K562 (cell line): ENCODE results near the gene MBD2. TPM values are rescaled to one million over a fixed set of nuclear protein-coding genes. Genes with fewer than 3 reads are reported as not detected.

Experiments
- ATAC-seq: fragments of 200-7000 bp; cut with Tn5 transposase; 3 replicates; pipeline ENCODE4 v1.9.1; 2020; ENCODE audit warnings: moderate library complexity
- BruUV-seq: library from RNA; stranded (reverse); fragments of 400-500 nt; replicated peaks from 2 replicates; lab custom pipeline; 2021; lab: Mats Ljungman, UMichigan
- CTCF ChIA-PET: fragments of 300-600 bp; formaldehyde crosslinking; extraction: SDS; loops from one replicate; lab custom pipeline; 2021; ENCODE audit warnings: low intra/inter-chr PET ratio; lab: Yijun Ruan, JAX
- POLR2A ChIA-PET: fragments of 300-600, 350-650 bp; sonication (Branson Sonifier 250); formaldehyde crosslinking; extraction: SDS; loops from one replicate; lab custom pipeline; 2021; ENCODE audit warnings: antibody characterized with exemption, inconsistent platforms; lab: Yijun Ruan, JAX
- DNase-seq, 4 experiments: peaks; one replicate each; pipeline versions ENCODE4 v3.0.0 to v3.0.0-alpha.2; 2011 to 2018; ENCODE audit warnings: low spot score in 3 of 4, mixed read lengths in 3 of 4; ENCODE audit errors: extremely low read depth in 1 of 4
- FAIRE-seq: peaks from 2 replicates; lab custom pipeline; 2011; peaks lifted over from hg19 to GRCh38; lab: Jason Lieb, UNC
- H2AFZ ChIP-seq: 2 replicates; pipeline ENCODE4 v1.6.0; 2011; ENCODE audit warnings: low read depth, low read length, control low read depth, inconsistent platforms
- H3K27ac ChIP-seq: fragments of 200-600 bp; 3 replicates; pipeline ENCODE4 v1.8.0; 2011; ENCODE audit warnings: low read depth, mild to moderate bottlenecking, control low read depth, inconsistent platforms, low read length, moderate library complexity, mixed read lengths; ENCODE audit errors: extremely low read depth
- H3K27me3 ChIP-seq, 2 experiments: fragments of 300-600 bp in 1 of 2; 2 replicates in 1 of 2; 3 replicates in 1 of 2; pipeline versions ENCODE4 v1.6.0 to v1.8.0; 2011; ENCODE audit warnings: inconsistent platforms in 2 of 2, low read length in 2 of 2, mild to moderate bottlenecking in 1 of 2, mixed read lengths in 1 of 2, moderate library complexity in 1 of 2; ENCODE audit not compliant: control insufficient read depth in 2 of 2, insufficient read depth in 2 of 2
- H3K36me3 ChIP-seq: fragments of 300-600 bp; 3 replicates; pipeline ENCODE4 v1.8.0; 2011; ENCODE audit warnings: mild to moderate bottlenecking, low read length, inconsistent platforms; ENCODE audit not compliant: control insufficient read depth, insufficient read depth
- H3K4me1 ChIP-seq, 2 experiments: fragments of 200-600 bp in 1 of 2; replicated peaks in 1 of 2; 2 replicates in 1 of 2; 3 replicates in 1 of 2; pipeline versions ENCODE4 v1.5.1 to v1.8.0; 2011; ENCODE audit warnings: inconsistent platforms in 2 of 2, low read length in 2 of 2, mild to moderate bottlenecking in 1 of 2, mixed read lengths in 1 of 2, moderate library complexity in 1 of 2; ENCODE audit not compliant: control insufficient read depth in 2 of 2, insufficient read depth in 2 of 2
- H3K4me2 ChIP-seq: 2 replicates; pipeline ENCODE4 v1.6.1; 2011; ENCODE audit warnings: low read length, control low read depth, inconsistent platforms, mixed read lengths; ENCODE audit not compliant: insufficient read depth
- H3K4me3 ChIP-seq: fragments of 200-600 bp; sonication (generic), shearing (Covaris generic); 2 replicates; pipeline ENCODE4 v1.5.1; 2016; ENCODE audit warnings: control low read depth, inconsistent platforms
- H3K79me2 ChIP-seq: fragments of 200-600 bp; 3 replicates; pipeline ENCODE4 v1.8.0; 2011; ENCODE audit warnings: low read length, inconsistent platforms; ENCODE audit not compliant: control insufficient read depth, insufficient read depth
- H3K9ac ChIP-seq, 2 experiments: 2 replicates each; pipeline versions ENCODE4 v1.6.0 to v1.6.1; 2011; ENCODE audit warnings: low read depth in 2 of 2, low read length in 2 of 2, control low read depth in 1 of 2, inconsistent platforms in 1 of 2, mild to moderate bottlenecking in 1 of 2, mixed read lengths in 1 of 2; ENCODE audit not compliant: insufficient read depth in 1 of 2
- H3K9me1 ChIP-seq: one replicate; pipeline ENCODE4 v1.6.0; 2011; ENCODE audit warnings: inconsistent platforms, mild to moderate bottlenecking, low read length, moderate library complexity; ENCODE audit not compliant: control insufficient read depth, insufficient read depth
- H3K9me3 ChIP-seq: replicated peaks from 2 replicates; pipeline ENCODE4 v1.5.1; 2011; ENCODE audit warnings: low read depth, low read length, inconsistent platforms; ENCODE audit not compliant: control insufficient read depth, insufficient read depth
- H4K20me1 ChIP-seq: replicated peaks from 2 replicates; pipeline ENCODE4 v1.6.1; 2011; ENCODE audit warnings: low read length, inconsistent platforms, mixed read lengths; ENCODE audit not compliant: control insufficient read depth, insufficient read depth
- ILK ChIP-seq: fragments of 450-650 bp; IDR thresholded peaks from 2 replicates; pipeline ENCODE4 v1.6.1; 2016; ENCODE audit warnings: missing genetic modification characterization, low read depth, mild to moderate bottlenecking, missing compliant biosample characterization, moderate library complexity, borderline replicate concordance
- MEIS2 ChIP-seq: fragments of 450-650 bp; IDR thresholded peaks from 2 replicates; pipeline ENCODE4 v1.6.1; 2014; ENCODE audit warnings: mild to moderate bottlenecking; ENCODE audit not compliant: partially characterized antibody
- NBN ChIP-seq: fragments of 450-650 bp; IDR thresholded peaks from 2 replicates; pipeline ENCODE4 v1.6.1; 2016; ENCODE audit warnings: low read depth, mild to moderate bottlenecking
- NFRKB ChIP-seq: fragments of 450-650 bp; IDR thresholded peaks from 2 replicates; pipeline ENCODE4 v1.6.1; 2016; ENCODE audit warnings: low read depth
- PHF8 ChIP-seq: fragments of 200-600 bp; sonication (generic); IDR thresholded peaks from 2 replicates; pipeline ENCODE4 v1.6.1; 2012; ENCODE audit warnings: mixed run types, mild to moderate bottlenecking, inconsistent platforms, low read length, moderate library complexity, borderline replicate concordance
- POLR2G ChIP-seq: fragments of 200-400 bp; formaldehyde crosslinking; IDR thresholded peaks from 2 replicates; pipeline ENCODE4 v1.6.1; 2017; ENCODE audit warnings: low read depth, mild to moderate bottlenecking, antibody characterized with exemption, low read length, moderate library complexity
- POU5F1 ChIP-seq: fragments of 150-350 bp; IDR thresholded peaks from 2 replicates; pipeline ENCODE4 v1.6.1; 2014; ENCODE audit warnings: borderline replicate concordance, low read length, low read depth, mild to moderate bottlenecking; ENCODE audit not compliant: partially characterized antibody
- PURB ChIP-seq: sonication (generic); formaldehyde crosslinking; IDR thresholded peaks from 2 replicates; pipeline ENCODE4 v1.9.0; 2021; ENCODE audit warnings: low read depth, mild to moderate bottlenecking, missing genetic modification reagents
- SREBF1 ChIP-seq: fragments of 150-350 bp; IDR thresholded peaks from 2 replicates; pipeline ENCODE4 v1.6.1; 2014; ENCODE audit warnings: antibody characterized with exemption, low read depth, low read length, borderline replicate concordance
- WHSC1 ChIP-seq: IDR thresholded peaks from one replicate; pipeline ENCODE4 v1.6.1; 2012; ENCODE audit warnings: low read length, control low read depth, inconsistent platforms
- ZNF12 ChIP-seq: sonication (generic); formaldehyde crosslinking; IDR thresholded peaks from 2 replicates; pipeline ENCODE4 v1.4.0; 2020; ENCODE audit warnings: mild to moderate bottlenecking, missing genetic modification reagents
- WGBS: fragments of 100-300 bp; shearing (Covaris generic); methylation state at CpG from one replicate; pipeline ENCODE4 v1.1.6; 2016; ENCODE audit warnings: low coverage, mixed read lengths; ENCODE audit not compliant: insufficient coverage; ENCODE audit errors: missing lambda C conversion rate; 5-methylcytosine and 5-hydroxymethylcytosine counted together
- in situ Hi-C: fragments of 300-500 bp; cut with MboI; formaldehyde crosslinking; loops from 4 replicates; pipeline ENCODE4 v1.15.0; 2018; ENCODE audit warnings: inconsistent platforms, mixed read lengths
- intact Hi-C: fragments of 100-400 bp; cut with micrococcal nuclease; formaldehyde crosslinking; loops from 2 replicates; pipeline ENCODE4 v1.14.2; 2022
- polyA plus RNA-seq, 8 experiments: library from polyadenylated mRNA; depleted of rRNA in 4 of 8; stranded (reverse) in 5 of 8; unstranded in 3 of 8; fragments of >200 nt; fragmentation: Nextera tagmentation in 2 of 8; fragmentation: Illumina TruSeq in 1 of 8; extraction: Ambion mirVana in 2 of 8; extraction: Trizol in 1 of 8; gene quantifications; 2 replicates each; pipeline versions ENCODE4 v1.2.1 to v1.2.3, GENCODE V29; 2011 to 2014; ENCODE audit warnings: inconsistent platforms in 1 of 8, missing spikeins in 1 of 8
- total RNA-seq, 7 experiments: library from RNA; depleted of rRNA in 6 of 7; stranded (reverse); fragments of >200 nt in 6 of 7; fragmentation: Illumina TruSeq in 2 of 7; extraction: Trizol in 2 of 7; gene quantifications; 2 replicates each; pipeline versions ENCODE4 v1.2.1 to v1.2.3, GENCODE V29; 2011 to 2021; ENCODE audit warnings: low replicate concordance in 1 of 7

MBD2 gene
- total and polyA plus RNA-seq, 9 of the 15 experiments (the other 6 are each of a cell fraction or from before 2014, with no cell fraction given) = 4.4 to 40.2 (median 13.9) TPM

DNA sequence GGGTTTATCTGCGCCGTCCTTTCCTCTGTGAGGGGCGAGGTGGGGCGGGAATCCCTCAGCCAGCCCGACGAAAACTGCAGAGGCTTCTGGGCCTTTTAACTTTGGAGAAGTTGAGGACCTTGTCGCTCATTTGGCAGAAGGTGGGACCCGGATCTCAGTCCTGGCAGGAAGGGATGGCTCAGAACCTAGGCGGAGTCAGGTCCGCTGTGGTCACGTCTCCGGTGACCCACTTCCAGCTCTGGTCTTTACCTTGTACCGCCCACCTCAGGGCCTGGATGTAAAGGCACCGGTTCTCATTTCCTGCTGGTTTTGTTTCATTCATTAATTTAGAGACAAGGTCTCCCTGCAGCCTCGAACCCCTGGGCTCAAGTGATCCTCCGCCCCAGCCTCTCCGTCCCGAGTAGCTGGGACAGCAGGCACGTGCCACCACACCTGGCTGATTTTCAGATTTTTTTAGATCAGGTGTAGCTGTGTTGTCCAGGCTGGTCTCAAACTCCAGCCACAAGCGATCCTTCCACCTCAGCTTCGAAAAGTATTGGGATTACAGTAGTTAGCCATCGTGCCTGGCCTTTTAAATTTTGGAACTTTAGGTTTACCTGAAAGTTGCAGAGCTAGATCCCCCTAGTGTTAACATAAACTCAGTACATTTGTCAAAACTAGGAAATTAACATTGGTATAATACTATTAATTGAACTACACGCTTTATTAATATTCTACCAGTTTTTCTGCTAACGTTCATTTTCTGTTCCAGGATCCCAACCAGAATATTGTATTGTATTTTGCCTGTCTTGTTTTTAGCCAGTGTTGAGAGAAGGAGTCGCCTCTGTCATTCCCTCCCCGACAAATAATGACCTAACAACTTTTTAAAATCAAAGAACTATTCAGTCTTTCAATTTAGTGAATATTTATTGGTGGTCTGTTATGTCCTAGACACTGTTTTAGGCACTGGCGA is 45.7 kb upstream of the MBD2 start (continued):
- TF ChIP-seq PHF8 (peak; percentile 48; the same call in 1 of the 2 replicates), POU5F1 (no peak), SREBF1 (no peak)

DNA sequence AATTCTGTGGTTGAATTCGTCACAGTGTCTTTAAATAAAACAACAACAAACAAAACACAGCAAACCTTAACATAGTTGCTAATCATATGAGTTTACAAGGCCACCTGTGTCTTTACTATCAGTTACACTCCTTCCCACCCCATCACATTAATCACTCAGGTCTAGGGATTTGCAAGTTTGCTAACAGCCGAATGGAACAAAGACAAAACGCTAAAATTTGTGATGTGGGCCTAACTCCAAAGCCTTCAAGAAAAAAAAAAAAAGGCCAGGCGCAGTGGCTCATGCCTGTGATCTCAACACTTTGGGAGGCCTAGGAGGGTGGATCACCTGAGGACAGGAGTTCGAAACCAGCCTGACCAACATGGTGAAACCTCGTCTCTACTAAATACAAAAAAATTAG is 44.3 kb upstream of the MBD2 start:
- no peaks in the 10 kb centered on the region for H4K20me1 ChIP-seq
- intact Hi-C loops (loop anchor here (1.0 kb wide), 1 partner anchor 44 kb away; the partner anchor contains the start of gene MBD2), in situ Hi-C loops (no loop called here)
- H2AFZ ChIP-seq = peak overlapping the region; percentile 95
- H3K4me1 ChIP-seq = peaks cover 6 to 14% of the 10 kb centered on the region in 2 experiments; a peak in 3 of 5 replicates
- peak in 1 of 4 experiments; percentile 17 for DNase-seq
- H3K9me3 ChIP-seq = no peaks in the 10 kb centered on the region
- WGBS = 40% methylated on average over 5 of the region's 6 CpGs
- H3K79me2 ChIP-seq = 0 out of 3 replicates have a peak, but pooled peaks cover 12% of the 10 kb centered on the region
- ChIA-PET POLR2A (interaction anchor here (1.0 to 1.6 kb wide), 2 partner anchors 30 to 40 kb away, joined by 4 to 5 read pairs; no protein-coding TSS in a partner anchor), CTCF (no interaction called here)
- ATAC-seq = no peak
- peak overlapping the region; percentile 92 for H3K27ac ChIP-seq
- FAIRE-seq = peak; percentile 72
- peak overlapping the region; percentile 55 for H3K4me3 ChIP-seq
- H3K9ac ChIP-seq = peak overlapping the region; percentile 77 to 85; a peak in 3 of 4 replicates
- H3K36me3 ChIP-seq = no peaks in the 10 kb centered on the region
- TF ChIP-seq PURB (CRISPR knock-in tag) = no peak
- TF ChIP-seq ILK (tag) = no peak
- TF ChIP-seq WHSC1 = no peak
- no peak for TF ChIP-seq ZNF12 (CRISPR knock-in tag)
- no peak for TF ChIP-seq POLR2G
- peak; percentile 23; the same call in 1 of the 2 replicates for TF ChIP-seq NFRKB
- peak; percentile 36 for TF ChIP-seq MEIS2
- no peak for TF ChIP-seq NBN
- no peaks in the 10 kb centered on the region for H3K9me1 ChIP-seq
- peak overlapping the region; percentile 77 for H3K4me2 ChIP-seq
- no peaks in the 10 kb centered on the region for H3K27me3 ChIP-seq
- BruUV-seq = TSS peak; percentile 92
